GM23338 (cell line): Measurements from ENCODE around the gene GJC1.

Experiments
- CREB1 ChIP-seq: fragments of 250-450 bp; sonication (Bioruptor Pico); IDR thresholded peaks from 2 replicates; pipeline ENCODE4 v1.5.0; 2020; ENCODE audit warnings: low read depth, mild to moderate bottlenecking, moderate library complexity
- ETS1 ChIP-seq: IDR thresholded peaks from 2 replicates; pipeline ENCODE4 v1.6.1; 2016; ENCODE audit warnings: antibody characterized with exemption
- EZH2 ChIP-seq: fragments of 200-600 bp; sonication (generic); IDR thresholded peaks from one replicate; pipeline ENCODE4 v1.8.0; 2017; ENCODE audit warnings: antibody characterized with exemption, mild to moderate bottlenecking, low read depth; ENCODE audit not compliant: unreplicated experiment
- EZH2phosphoT487 ChIP-seq: fragments of 200-600 bp; sonication (generic); IDR thresholded peaks from one replicate; pipeline ENCODE4 v1.8.1; 2018; ENCODE audit warnings: antibody characterized with exemption; ENCODE audit not compliant: unreplicated experiment
- NANOG ChIP-seq: IDR thresholded peaks from 2 replicates; pipeline ENCODE4 v1.6.1; 2016; ENCODE audit warnings: antibody characterized with exemption, borderline replicate concordance
- POLR2AphosphoS5 ChIP-seq: IDR thresholded peaks from 2 replicates; pipeline ENCODE4 v1.6.1; 2016; ENCODE audit warnings: antibody characterized with exemption, low read depth
- REST ChIP-seq: IDR thresholded peaks from one replicate; pipeline ENCODE4 v1.6.1; 2018; ENCODE audit warnings: antibody characterized with exemption; ENCODE audit not compliant: unreplicated experiment
- STAT1 ChIP-seq: IDR thresholded peaks from one replicate; pipeline ENCODE4 v1.6.1; 2016; ENCODE audit warnings: antibody characterized with exemption; ENCODE audit not compliant: unreplicated experiment
- TF ChIP-seq, protein P1 (sequence below), 2 experiments: fragments of 200-600 bp in 1 of 2; sonication (generic) in 1 of 2; conservative IDR thresholded peaks; 2 replicates each; pipeline versions ENCODE4 v1.5.1 to v1.6.1; 2016 to 2017; ENCODE audit warnings: antibody characterized with exemption in 2 of 2, low read depth in 2 of 2, mild to moderate bottlenecking in 2 of 2, moderate library complexity in 1 of 2
- TF ChIP-seq, protein P2 (sequence below): fragments of 250-450 bp; sonication (Bioruptor Pico); IDR thresholded peaks from 2 replicates; pipeline ENCODE4 v1.5.0; 2020; ENCODE audit warnings: mild to moderate bottlenecking, moderate library complexity

- TF ChIP-seq NANOG (no peak), ETS1 (no peak), REST (no peak), POLR2AphosphoS5 (no peak), CREB1 (no peak), EZH2phosphoT487 (no peak), STAT1 (no peak), EZH2 (no peak)
- TF ChIP-seq, protein P1, sequence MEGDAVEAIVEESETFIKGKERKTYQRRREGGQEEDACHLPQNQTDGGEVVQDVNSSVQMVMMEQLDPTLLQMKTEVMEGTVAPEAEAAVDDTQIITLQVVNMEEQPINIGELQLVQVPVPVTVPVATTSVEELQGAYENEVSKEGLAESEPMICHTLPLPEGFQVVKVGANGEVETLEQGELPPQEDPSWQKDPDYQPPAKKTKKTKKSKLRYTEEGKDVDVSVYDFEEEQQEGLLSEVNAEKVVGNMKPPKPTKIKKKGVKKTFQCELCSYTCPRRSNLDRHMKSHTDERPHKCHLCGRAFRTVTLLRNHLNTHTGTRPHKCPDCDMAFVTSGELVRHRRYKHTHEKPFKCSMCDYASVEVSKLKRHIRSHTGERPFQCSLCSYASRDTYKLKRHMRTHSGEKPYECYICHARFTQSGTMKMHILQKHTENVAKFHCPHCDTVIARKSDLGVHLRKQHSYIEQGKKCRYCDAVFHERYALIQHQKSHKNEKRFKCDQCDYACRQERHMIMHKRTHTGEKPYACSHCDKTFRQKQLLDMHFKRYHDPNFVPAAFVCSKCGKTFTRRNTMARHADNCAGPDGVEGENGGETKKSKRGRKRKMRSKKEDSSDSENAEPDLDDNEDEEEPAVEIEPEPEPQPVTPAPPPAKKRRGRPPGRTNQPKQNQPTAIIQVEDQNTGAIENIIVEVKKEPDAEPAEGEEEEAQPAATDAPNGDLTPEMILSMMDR (conservative IDR thresholded peaks at IDR 0.05; ENCODE audit: low read depth in 2 of 2) = no peak
- TF ChIP-seq, protein P2, sequence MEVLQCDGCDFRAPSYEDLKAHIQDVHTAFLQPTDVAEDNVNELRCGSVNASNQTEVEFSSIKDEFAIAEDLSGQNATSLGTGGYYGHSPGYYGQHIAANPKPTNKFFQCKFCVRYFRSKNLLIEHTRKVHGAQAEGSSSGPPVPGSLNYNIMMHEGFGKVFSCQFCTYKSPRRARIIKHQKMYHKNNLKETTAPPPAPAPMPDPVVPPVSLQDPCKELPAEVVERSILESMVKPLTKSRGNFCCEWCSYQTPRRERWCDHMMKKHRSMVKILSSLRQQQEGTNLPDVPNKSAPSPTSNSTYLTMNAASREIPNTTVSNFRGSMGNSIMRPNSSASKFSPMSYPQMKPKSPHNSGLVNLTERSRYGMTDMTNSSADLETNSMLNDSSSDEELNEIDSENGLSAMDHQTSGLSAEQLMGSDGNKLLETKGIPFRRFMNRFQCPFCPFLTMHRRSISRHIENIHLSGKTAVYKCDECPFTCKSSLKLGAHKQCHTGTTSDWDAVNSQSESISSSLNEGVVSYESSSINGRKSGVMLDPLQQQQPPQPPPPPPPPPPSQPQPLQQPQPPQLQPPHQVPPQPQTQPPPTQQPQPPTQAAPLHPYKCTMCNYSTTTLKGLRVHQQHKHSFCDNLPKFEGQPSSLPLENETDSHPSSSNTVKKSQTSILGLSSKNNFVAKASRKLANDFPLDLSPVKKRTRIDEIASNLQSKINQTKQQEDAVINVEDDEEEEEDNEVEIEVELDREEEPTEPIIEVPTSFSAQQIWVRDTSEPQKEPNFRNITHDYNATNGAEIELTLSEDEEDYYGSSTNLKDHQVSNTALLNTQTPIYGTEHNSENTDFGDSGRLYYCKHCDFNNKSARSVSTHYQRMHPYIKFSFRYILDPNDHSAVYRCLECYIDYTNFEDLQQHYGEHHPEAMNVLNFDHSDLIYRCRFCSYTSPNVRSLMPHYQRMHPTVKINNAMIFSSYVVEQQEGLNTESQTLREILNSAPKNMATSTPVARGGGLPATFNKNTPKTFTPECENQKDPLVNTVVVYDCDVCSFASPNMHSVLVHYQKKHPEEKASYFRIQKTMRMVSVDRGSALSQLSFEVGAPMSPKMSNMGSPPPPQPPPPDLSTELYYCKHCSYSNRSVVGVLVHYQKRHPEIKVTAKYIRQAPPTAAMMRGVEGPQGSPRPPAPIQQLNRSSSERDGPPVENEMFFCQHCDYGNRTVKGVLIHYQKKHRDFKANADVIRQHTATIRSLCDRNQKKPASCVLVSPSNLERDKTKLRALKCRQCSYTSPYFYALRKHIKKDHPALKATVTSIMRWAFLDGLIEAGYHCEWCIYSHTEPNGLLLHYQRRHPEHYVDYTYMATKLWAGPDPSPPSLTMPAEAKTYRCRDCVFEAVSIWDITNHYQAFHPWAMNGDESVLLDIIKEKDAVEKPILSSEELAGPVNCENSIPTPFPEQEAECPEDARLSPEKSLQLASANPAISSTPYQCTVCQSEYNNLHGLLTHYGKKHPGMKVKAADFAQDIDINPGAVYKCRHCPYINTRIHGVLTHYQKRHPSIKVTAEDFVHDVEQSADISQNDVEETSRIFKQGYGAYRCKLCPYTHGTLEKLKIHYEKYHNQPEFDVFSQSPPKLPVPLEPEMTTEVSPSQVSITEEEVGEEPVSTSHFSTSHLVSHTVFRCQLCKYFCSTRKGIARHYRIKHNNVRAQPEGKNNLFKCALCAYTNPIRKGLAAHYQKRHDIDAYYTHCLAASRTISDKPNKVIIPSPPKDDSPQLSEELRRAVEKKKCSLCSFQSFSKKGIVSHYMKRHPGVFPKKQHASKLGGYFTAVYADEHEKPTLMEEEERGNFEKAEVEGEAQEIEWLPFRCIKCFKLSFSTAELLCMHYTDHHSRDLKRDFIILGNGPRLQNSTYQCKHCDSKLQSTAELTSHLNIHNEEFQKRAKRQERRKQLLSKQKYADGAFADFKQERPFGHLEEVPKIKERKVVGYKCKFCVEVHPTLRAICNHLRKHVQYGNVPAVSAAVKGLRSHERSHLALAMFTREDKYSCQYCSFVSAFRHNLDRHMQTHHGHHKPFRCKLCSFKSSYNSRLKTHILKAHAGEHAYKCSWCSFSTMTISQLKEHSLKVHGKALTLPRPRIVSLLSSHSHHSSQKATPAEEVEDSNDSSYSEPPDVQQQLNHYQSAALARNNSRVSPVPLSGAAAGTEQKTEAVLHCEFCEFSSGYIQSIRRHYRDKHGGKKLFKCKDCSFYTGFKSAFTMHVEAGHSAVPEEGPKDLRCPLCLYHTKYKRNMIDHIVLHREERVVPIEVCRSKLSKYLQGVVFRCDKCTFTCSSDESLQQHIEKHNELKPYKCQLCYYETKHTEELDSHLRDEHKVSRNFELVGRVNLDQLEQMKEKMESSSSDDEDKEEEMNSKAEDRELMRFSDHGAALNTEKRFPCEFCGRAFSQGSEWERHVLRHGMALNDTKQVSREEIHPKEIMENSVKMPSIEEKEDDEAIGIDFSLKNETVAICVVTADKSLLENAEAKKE (CRISPR knock-in tag) = no peak
These were observed 56.9 kb downstream of the GJC1 start for GRCh38 chr17:44773140-44773539.
